K562 (cell line): ENCODE results near the gene DTL. TPM values are rescaled to one million over a fixed set of nuclear protein-coding genes. Genes with fewer than 3 reads are reported as not detected.
A peak's percentile ranks its signal among the peaks of the same experiment; 100 is the strongest.

Source experiments
- AFF1 ChIP-seq, 2 experiments: fragments of 450-650 bp; IDR thresholded peaks; 2 replicates each; pipeline ENCODE4 v1.6.1; 2018; ENCODE audit warnings: mild to moderate bottlenecking in 2 of 2, low read depth in 1 of 2; ENCODE audit not compliant: partially characterized antibody in 2 of 2
- CBX3 ChIP-seq, 2 experiments: IDR thresholded peaks; 1 replicate in 1 of 2; 2 replicates in 1 of 2; pipeline ENCODE4 v1.6.1; 2012; ENCODE audit warnings: inconsistent platforms in 2 of 2, low read length in 2 of 2, borderline replicate concordance in 1 of 2, control low read depth in 1 of 2
- CEBPG ChIP-seq, 3 experiments: fragments of 200-800 bp in 1 of 3; sonication (Bioruptor generic) in 1 of 3; sonication (generic) in 1 of 3; formaldehyde crosslinking in 1 of 3; IDR thresholded peaks in 2 of 3; conservative IDR thresholded peaks in 1 of 3; 2 replicates each; pipeline versions ENCODE4 v1.6.1 to v1.8.0; 2016 to 2022; ENCODE audit warnings: missing compliant biosample characterization in 2 of 3, missing genetic modification characterization in 2 of 3, mild to moderate bottlenecking in 1 of 3, missing genetic modification reagents in 1 of 3
- CTBP1 ChIP-seq: fragments of 450-650 bp; IDR thresholded peaks from 2 replicates; pipeline ENCODE4 v1.6.1; 2016; ENCODE audit warnings: borderline replicate concordance
- ETV6 ChIP-seq, 3 experiments: fragments of 150-350 bp in 1 of 3; sonication (generic) in 1 of 3; formaldehyde crosslinking in 1 of 3; IDR thresholded peaks; 2 replicates each; pipeline versions ENCODE4 v1.6.1 to v1.8.0; 2014 to 2022; ENCODE audit warnings: borderline replicate concordance in 2 of 3, low read depth in 2 of 3, antibody characterized with exemption in 1 of 3, low read length in 1 of 3, mild to moderate bottlenecking in 1 of 3, missing genetic modification reagents in 1 of 3
- FOXJ2 ChIP-seq: fragments of 200-800 bp; sonication (Bioruptor generic); IDR thresholded peaks from 2 replicates; pipeline ENCODE4 v1.6.1; 2016; ENCODE audit warnings: missing genetic modification characterization, missing compliant biosample characterization
- FOXK1 ChIP-seq: sonication (generic); formaldehyde crosslinking; IDR thresholded peaks from 2 replicates; pipeline ENCODE4 v1.8.0; 2022; ENCODE audit warnings: missing genetic modification reagents, mild to moderate bottlenecking, borderline replicate concordance
- GTF2B ChIP-seq: IDR thresholded peaks from 2 replicates; pipeline ENCODE4 v1.6.1; 2011; ENCODE audit not compliant: insufficient read length; ENCODE audit errors: extremely low read depth
- NCOA2 ChIP-seq, 2 experiments: fragments of 450-650 bp; IDR thresholded peaks; 2 replicates each; pipeline ENCODE4 v1.6.1; 2018; ENCODE audit warnings: mild to moderate bottlenecking in 2 of 2, moderate library complexity in 1 of 2; ENCODE audit not compliant: partially characterized antibody in 2 of 2
- STAT5B ChIP-seq: fragments of 250-450 bp; sonication (Bioruptor Pico); IDR thresholded peaks from 2 replicates; pipeline ENCODE4 v1.8.0; 2021; ENCODE audit warnings: mild to moderate bottlenecking, inconsistent platforms
- TAF1 ChIP-seq: IDR thresholded peaks from 2 replicates; pipeline ENCODE4 v1.6.1; 2011; ENCODE audit warnings: mild to moderate bottlenecking, low read length, moderate library complexity; ENCODE audit not compliant: insufficient read depth, control insufficient read depth, severe bottlenecking; ENCODE audit errors: extremely low read depth
- THAP12 ChIP-seq: fragments of 250-450 bp; sonication (Bioruptor Pico); IDR thresholded peaks from 2 replicates; pipeline ENCODE4 v1.9.0; 2021; ENCODE audit warnings: mild to moderate bottlenecking, inconsistent platforms
- TRIM24 ChIP-seq, 2 experiments: fragments of 450-650 bp; IDR thresholded peaks; 2 replicates each; pipeline ENCODE4 v1.6.1; 2016
- XRCC3 ChIP-seq: fragments of 450-650 bp; IDR thresholded peaks from 2 replicates; pipeline ENCODE4 v1.6.1; 2017; ENCODE audit warnings: mild to moderate bottlenecking, moderate library complexity
- ZNF134 ChIP-seq: fragments of 250-450 bp; sonication (Bioruptor Pico); conservative IDR thresholded peaks from 2 replicates; pipeline ENCODE4 v1.4.0; 2020
- ZNF354B ChIP-seq: fragments of 250-450 bp; sonication (Bioruptor Pico); IDR thresholded peaks from 2 replicates; pipeline ENCODE4 v1.4.0; 2020
- ZNF589 ChIP-seq: fragments of 200-800 bp; sonication (Bioruptor generic); IDR thresholded peaks from 2 replicates; pipeline ENCODE4 v1.6.1; 2016; ENCODE audit warnings: low read depth, missing genetic modification characterization, missing compliant biosample characterization
- polyA plus RNA-seq, 8 experiments: library from polyadenylated mRNA; depleted of rRNA in 4 of 8; stranded (reverse) in 5 of 8; unstranded in 3 of 8; fragments of >200 nt; fragmentation: Nextera tagmentation in 2 of 8; fragmentation: Illumina TruSeq in 1 of 8; extraction: Ambion mirVana in 2 of 8; extraction: Trizol in 1 of 8; gene quantifications; 2 replicates each; pipeline versions ENCODE4 v1.2.1 to v1.2.3, GENCODE V29; 2011 to 2014; ENCODE audit warnings: inconsistent platforms in 1 of 8, missing spikeins in 1 of 8
- total RNA-seq, 7 experiments: library from RNA; depleted of rRNA in 6 of 7; stranded (reverse); fragments of >200 nt in 6 of 7; fragmentation: Illumina TruSeq in 2 of 7; extraction: Trizol in 2 of 7; gene quantifications; 2 replicates each; pipeline versions ENCODE4 v1.2.1 to v1.2.3, GENCODE V29; 2011 to 2021; ENCODE audit warnings: low replicate concordance in 1 of 7
- TF ChIP-seq, protein P1 (sequence below): fragments of 450-650 bp; IDR thresholded peaks from 2 replicates; pipeline ENCODE4 v1.7.0; 2016; ENCODE audit warnings: borderline replicate concordance

DTL gene
- total and polyA plus RNA-seq, 9 of the 15 experiments (the other 6 are each of a cell fraction or from before 2014, with no cell fraction given), result 38.3 to 81.0 (median 63.2) TPM

DNA sequence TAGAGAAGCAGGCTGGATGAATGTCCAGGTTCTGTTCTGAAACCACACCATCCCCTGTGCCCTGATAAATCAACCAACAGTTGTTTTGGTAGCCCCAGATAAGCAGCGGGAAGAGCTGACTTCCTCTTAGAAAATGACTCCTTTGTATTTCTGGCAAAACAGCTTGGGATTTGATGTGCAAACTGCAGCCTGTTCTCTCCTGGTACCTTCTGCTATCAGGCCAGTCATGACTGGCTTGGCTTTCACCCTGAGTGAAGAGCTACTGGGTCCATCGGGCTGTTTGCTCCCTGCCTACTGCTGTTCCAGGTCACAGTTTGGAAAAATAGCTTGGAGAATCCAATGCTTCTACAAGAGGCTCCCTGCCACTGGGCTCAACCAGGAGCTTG, 116.8 kb downstream of the DTL start (continued):
- TF ChIP-seq NCOA2 (IDR thresholded peaks at IDR 0.05; ENCODE audit: partially characterized antibody in 2 of 2), result peak in 1 of 2 experiments; percentile 71
- TF ChIP-seq TAF1, result peak; percentile 58
- TF ChIP-seq THAP12, result 0 out of 2 replicates have a peak, but pooled peaks have one; percentile 39
- no peak for TF ChIP-seq CEBPG (CRISPR knock-in tag; IDR thresholded peaks at IDR 0.05)
- no peak for TF ChIP-seq CEBPG (tag; conservative IDR thresholded peaks at IDR 0.05 in 1 of 2, IDR thresholded peaks at IDR 0.05 in 1 of 2)
- TF ChIP-seq CBX3 (IDR thresholded peaks at IDR 0.05; ENCODE audit: borderline replicate concordance in 1 of 2, low read length in 2 of 2), result peak in 1 of 2 experiments; percentile 89; a peak in 1 of 3 replicates
- TF ChIP-seq TRIM24 (IDR thresholded peaks at IDR 0.05), result peak; percentile 95 to 96
- peak in 1 of 2 experiments; percentile 89 for TF ChIP-seq AFF1 (IDR thresholded peaks at IDR 0.05; ENCODE audit: low read depth in 1 of 2, partially characterized antibody in 2 of 2)
- no peak for TF ChIP-seq STAT5B
- TF ChIP-seq ETV6 (IDR thresholded peaks at IDR 0.05; ENCODE audit: borderline replicate concordance in 1 of 2, low read depth in 2 of 2, low read length in 1 of 2), result peak; percentile 69 to 92; a peak in 3 of 4 replicates
- no peak for TF ChIP-seq ETV6 (CRISPR knock-in tag; IDR thresholded peaks at IDR 0.05; ENCODE audit: borderline replicate concordance)
- 0 out of 2 replicates have a peak, but pooled peaks have one; percentile 54 for TF ChIP-seq FOXK1 (CRISPR knock-in tag)
- peak; percentile 93 for TF ChIP-seq ZNF589 (CRISPR knock-in tag)
- TF ChIP-seq, protein P1, sequence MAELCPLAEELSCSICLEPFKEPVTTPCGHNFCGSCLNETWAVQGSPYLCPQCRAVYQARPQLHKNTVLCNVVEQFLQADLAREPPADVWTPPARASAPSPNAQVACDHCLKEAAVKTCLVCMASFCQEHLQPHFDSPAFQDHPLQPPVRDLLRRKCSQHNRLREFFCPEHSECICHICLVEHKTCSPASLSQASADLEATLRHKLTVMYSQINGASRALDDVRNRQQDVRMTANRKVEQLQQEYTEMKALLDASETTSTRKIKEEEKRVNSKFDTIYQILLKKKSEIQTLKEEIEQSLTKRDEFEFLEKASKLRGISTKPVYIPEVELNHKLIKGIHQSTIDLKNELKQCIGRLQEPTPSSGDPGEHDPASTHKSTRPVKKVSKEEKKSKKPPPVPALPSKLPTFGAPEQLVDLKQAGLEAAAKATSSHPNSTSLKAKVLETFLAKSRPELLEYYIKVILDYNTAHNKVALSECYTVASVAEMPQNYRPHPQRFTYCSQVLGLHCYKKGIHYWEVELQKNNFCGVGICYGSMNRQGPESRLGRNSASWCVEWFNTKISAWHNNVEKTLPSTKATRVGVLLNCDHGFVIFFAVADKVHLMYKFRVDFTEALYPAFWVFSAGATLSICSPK, result no peak
- peak; percentile 9; the same call in 1 of the 2 replicates for TF ChIP-seq ZNF134 (CRISPR knock-in tag)
- no peak for TF ChIP-seq GTF2B
- TF ChIP-seq CTBP1, result peak; percentile 99
- no peak; the same call in 1 of the 2 replicates for TF ChIP-seq FOXJ2 (tag)
- 0 out of 2 replicates have a peak, but pooled peaks have one; percentile 51 for TF ChIP-seq ZNF354B (CRISPR knock-in tag)
- no peak for TF ChIP-seq XRCC3
